ENCODE results near the gene SNAP25. TPM values are rescaled to one million over a fixed set of nuclear protein-coding genes. Genes with fewer than 3 reads are reported as not detected.

The SNAP25 gene
- total RNA-seq, 4 donors from 2014 or later, result 0.38 to 1.3 (median 0.58) TPM

DNA sequence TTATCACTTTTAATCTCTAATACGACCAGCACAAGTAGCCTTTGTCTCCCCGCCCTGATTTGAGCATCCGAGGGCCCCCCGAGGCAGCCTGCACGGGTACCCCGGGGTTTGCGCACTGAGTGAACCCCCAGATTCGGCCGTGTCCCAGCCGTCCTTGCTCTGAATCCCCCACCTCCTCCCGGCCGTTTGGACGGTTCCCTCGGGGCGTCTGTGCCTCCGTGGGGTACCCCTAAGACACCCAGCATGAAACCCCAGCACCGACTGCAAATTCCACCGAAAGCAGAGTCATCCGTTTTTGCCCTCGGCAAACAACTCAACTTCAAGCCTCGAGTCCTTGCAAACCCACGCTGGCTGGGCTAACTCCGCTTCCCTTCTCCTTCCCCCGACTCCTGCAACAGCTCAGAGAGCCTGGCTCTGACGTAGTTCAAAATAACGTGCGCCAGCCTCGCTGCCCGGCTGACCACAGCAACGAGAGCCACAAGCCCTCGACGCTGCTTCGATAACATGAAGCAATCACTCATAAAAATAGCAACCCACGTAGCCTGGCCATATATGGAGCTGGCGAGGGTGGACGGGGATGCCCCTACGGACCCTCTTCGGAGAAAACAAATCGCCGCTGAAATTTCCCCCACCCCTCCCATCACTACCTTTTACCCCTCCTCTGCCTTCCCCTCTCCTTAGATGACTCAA is 764 bp upstream of the SNAP25 start:
- TF ChIP-seq, protein P1, sequence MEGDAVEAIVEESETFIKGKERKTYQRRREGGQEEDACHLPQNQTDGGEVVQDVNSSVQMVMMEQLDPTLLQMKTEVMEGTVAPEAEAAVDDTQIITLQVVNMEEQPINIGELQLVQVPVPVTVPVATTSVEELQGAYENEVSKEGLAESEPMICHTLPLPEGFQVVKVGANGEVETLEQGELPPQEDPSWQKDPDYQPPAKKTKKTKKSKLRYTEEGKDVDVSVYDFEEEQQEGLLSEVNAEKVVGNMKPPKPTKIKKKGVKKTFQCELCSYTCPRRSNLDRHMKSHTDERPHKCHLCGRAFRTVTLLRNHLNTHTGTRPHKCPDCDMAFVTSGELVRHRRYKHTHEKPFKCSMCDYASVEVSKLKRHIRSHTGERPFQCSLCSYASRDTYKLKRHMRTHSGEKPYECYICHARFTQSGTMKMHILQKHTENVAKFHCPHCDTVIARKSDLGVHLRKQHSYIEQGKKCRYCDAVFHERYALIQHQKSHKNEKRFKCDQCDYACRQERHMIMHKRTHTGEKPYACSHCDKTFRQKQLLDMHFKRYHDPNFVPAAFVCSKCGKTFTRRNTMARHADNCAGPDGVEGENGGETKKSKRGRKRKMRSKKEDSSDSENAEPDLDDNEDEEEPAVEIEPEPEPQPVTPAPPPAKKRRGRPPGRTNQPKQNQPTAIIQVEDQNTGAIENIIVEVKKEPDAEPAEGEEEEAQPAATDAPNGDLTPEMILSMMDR (IDR thresholded peaks at IDR 0.05; ENCODE audit: low read depth), result no peak

DNA sequence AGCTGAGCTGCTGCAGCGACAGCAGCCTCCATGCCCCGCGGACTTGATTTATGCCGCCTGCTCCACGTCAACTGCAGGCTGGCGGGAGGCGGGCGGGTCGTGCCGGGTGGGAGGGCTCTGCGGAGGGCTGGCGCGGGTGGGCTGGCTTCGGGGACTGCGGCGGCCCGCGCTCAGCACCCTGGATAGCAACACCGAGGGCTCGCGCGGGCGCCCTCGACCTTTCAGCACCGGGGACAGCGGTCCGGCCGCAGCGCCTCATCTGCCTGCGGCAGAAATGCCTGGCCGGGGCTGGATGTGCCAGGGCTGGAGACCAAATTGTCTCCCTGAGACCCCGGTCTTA is 792 bp downstream of the SNAP25 start:
- TF ChIP-seq, protein P1 (IDR thresholded peaks at IDR 0.05; ENCODE audit: low read depth), result no peak

GRCh38 chr20:10219993-10220750 is 1.5 kb downstream of the SNAP25 start:
- TF ChIP-seq, protein P1 (IDR thresholded peaks at IDR 0.05; ENCODE audit: low read depth), result no peak

GRCh38 chr20:10221021-10221420 is 2.4 kb downstream of the SNAP25 start:
- TF ChIP-seq, protein P1 (IDR thresholded peaks at IDR 0.05; ENCODE audit: low read depth), result no peak

DNA sequence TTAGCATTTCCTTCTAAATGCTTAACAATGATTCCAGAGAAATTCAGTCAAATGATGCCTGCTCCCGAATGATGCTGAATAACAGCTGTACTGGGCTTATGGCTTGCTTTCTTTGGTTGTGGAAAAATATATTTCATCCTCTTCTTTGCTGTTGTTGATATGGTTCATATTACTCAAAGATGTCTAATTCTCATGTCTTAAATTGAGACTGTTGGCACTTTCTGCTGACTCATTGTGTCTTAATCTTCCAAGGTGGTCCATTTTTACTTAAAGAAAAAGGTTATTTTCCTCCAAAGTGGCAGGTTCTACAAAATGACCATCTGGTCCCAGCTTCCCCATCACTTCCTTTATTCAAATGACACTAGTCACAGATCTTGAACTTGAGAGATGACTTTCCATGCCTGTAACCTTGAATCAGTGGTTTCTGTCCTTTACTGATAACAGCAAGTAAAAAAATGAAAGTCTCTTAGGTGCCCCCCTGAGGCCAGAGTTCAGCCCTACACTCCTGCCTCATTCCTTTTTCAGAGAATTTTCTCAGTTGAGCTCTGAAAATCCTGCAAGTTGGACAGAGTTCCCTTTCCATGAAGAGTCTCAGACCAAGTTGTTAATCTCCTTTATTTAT is 6.9 kb downstream of the SNAP25 start:
- TF ChIP-seq, protein P1 (IDR thresholded peaks at IDR 0.05; ENCODE audit: low read depth), result no peak

DNA sequence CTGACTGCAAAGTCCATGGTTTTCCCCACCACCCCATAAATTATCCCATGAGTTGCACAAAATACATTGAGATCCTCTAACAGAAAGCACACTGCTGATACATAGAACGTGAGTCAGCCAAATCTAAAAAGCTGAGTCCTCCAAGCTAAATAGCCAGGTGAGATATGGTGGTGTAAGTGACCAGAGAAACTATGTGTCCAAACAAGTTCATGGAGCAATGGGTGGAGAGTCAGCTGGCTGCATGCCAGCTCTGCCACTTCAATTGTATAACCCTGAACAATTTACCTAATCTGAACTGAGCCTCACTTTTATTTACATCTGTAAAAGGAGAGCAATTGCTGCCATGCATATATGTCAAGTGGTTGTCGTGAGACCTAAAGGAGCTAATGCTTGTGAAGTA is 9.7 kb downstream of the SNAP25 start:
- TF ChIP-seq, protein P1 (IDR thresholded peaks at IDR 0.05; ENCODE audit: low read depth), result no peak

- TF ChIP-seq, protein P1 (IDR thresholded peaks at IDR 0.05; ENCODE audit: low read depth), result no peak
These were observed 12.7 kb downstream of the SNAP25 start for GRCh38 chr20:10231290-10231689.
